ENCODE measurements around the gene OPRPN. TPM values are rescaled to one million over a fixed set of nuclear protein-coding genes. Genes with fewer than 3 reads are reported as not detected.

The OPRPN gene
- total RNA-seq, 1 experiment from 2014 or later, result not detected

DNA sequence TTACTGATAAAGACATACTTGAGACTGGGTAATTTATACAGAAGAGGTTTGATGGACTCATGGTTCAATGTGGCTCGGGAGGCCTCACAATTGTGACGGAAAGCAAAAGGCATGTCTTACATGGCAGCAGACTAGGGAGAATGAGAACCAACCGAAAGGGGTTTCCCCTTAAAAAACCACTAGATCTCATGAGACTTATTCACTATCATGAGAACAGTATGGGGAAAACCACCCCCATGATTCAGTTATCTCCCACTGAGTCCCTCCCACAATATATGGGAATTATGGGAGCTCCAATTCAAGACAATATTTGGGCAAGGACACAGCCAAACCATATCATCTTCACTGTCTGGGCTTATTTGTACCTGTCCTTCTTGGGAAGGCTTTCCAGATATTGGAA lies 51.5 kb downstream of the OPRPN start:
- ATAC-seq (no peak), DNase-seq (ENCODE audit: low spot score) (no peak)
- TF ChIP-seq, protein P1, sequence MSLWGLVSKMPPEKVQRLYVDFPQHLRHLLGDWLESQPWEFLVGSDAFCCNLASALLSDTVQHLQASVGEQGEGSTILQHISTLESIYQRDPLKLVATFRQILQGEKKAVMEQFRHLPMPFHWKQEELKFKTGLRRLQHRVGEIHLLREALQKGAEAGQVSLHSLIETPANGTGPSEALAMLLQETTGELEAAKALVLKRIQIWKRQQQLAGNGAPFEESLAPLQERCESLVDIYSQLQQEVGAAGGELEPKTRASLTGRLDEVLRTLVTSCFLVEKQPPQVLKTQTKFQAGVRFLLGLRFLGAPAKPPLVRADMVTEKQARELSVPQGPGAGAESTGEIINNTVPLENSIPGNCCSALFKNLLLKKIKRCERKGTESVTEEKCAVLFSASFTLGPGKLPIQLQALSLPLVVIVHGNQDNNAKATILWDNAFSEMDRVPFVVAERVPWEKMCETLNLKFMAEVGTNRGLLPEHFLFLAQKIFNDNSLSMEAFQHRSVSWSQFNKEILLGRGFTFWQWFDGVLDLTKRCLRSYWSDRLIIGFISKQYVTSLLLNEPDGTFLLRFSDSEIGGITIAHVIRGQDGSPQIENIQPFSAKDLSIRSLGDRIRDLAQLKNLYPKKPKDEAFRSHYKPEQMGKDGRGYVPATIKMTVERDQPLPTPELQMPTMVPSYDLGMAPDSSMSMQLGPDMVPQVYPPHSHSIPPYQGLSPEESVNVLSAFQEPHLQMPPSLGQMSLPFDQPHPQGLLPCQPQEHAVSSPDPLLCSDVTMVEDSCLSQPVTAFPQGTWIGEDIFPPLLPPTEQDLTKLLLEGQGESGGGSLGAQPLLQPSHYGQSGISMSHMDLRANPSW (CRISPR knock-in tag; conservative IDR thresholded peaks at IDR 0.05; ENCODE audit: low read depth), result no peak
- TF ChIP-seq PRRX2 (CRISPR knock-in tag; IDR thresholded peaks at IDR 0.05) (no peak), TEAD1 (CRISPR knock-in tag; IDR thresholded peaks at IDR 0.05) (no peak), RORB (CRISPR knock-in tag; IDR thresholded peaks at IDR 0.05) (no peak), MYBL2 (CRISPR knock-in tag; IDR thresholded peaks at IDR 0.05) (no peak), ZNF671 (CRISPR knock-in tag; IDR thresholded peaks at IDR 0.05) (no peak), FOXK1 (CRISPR knock-in tag; IDR thresholded peaks at IDR 0.05) (no peak), ZNF317 (CRISPR knock-in tag; IDR thresholded peaks at IDR 0.05; ENCODE audit: borderline replicate concordance, low read depth) (no peak), NR3C1 (CRISPR knock-in tag; conservative IDR thresholded peaks at IDR 0.05; ENCODE audit: low read depth) (no peak)
- TF ChIP-seq, protein P2, sequence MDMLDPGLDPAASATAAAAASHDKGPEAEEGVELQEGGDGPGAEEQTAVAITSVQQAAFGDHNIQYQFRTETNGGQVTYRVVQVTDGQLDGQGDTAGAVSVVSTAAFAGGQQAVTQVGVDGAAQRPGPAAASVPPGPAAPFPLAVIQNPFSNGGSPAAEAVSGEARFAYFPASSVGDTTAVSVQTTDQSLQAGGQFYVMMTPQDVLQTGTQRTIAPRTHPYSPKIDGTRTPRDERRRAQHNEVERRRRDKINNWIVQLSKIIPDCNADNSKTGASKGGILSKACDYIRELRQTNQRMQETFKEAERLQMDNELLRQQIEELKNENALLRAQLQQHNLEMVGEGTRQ (CRISPR knock-in tag; IDR thresholded peaks at IDR 0.05), result no peak
- TF ChIP-seq, protein P3, sequence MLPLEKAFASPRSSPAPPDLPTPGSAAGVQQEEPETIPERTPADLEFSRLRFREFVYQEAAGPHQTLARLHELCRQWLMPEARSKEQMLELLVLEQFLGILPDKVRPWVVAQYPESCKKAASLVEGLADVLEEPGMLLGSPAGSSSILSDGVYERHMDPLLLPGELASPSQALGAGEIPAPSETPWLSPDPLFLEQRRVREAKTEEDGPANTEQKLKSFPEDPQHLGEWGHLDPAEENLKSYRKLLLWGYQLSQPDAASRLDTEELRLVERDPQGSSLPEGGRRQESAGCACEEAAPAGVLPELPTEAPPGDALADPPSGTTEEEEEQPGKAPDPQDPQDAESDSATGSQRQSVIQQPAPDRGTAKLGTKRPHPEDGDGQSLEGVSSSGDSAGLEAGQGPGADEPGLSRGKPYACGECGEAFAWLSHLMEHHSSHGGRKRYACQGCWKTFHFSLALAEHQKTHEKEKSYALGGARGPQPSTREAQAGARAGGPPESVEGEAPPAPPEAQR (CRISPR knock-in tag; IDR thresholded peaks at IDR 0.05), result no peak
- TF ChIP-seq, protein P4, sequence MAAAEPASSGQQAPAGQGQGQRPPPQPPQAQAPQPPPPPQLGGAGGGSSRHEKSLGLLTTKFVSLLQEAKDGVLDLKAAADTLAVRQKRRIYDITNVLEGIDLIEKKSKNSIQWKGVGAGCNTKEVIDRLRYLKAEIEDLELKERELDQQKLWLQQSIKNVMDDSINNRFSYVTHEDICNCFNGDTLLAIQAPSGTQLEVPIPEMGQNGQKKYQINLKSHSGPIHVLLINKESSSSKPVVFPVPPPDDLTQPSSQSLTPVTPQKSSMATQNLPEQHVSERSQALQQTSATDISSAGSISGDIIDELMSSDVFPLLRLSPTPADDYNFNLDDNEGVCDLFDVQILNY (CRISPR knock-in tag; IDR thresholded peaks at IDR 0.05), result no peak
- TF ChIP-seq, protein P5, sequence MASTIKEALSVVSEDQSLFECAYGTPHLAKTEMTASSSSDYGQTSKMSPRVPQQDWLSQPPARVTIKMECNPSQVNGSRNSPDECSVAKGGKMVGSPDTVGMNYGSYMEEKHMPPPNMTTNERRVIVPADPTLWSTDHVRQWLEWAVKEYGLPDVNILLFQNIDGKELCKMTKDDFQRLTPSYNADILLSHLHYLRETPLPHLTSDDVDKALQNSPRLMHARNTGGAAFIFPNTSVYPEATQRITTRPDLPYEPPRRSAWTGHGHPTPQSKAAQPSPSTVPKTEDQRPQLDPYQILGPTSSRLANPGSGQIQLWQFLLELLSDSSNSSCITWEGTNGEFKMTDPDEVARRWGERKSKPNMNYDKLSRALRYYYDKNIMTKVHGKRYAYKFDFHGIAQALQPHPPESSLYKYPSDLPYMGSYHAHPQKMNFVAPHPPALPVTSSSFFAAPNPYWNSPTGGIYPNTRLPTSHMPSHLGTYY (CRISPR knock-in tag; IDR thresholded peaks at IDR 0.05), result no peak
- TF ChIP-seq, protein P6, sequence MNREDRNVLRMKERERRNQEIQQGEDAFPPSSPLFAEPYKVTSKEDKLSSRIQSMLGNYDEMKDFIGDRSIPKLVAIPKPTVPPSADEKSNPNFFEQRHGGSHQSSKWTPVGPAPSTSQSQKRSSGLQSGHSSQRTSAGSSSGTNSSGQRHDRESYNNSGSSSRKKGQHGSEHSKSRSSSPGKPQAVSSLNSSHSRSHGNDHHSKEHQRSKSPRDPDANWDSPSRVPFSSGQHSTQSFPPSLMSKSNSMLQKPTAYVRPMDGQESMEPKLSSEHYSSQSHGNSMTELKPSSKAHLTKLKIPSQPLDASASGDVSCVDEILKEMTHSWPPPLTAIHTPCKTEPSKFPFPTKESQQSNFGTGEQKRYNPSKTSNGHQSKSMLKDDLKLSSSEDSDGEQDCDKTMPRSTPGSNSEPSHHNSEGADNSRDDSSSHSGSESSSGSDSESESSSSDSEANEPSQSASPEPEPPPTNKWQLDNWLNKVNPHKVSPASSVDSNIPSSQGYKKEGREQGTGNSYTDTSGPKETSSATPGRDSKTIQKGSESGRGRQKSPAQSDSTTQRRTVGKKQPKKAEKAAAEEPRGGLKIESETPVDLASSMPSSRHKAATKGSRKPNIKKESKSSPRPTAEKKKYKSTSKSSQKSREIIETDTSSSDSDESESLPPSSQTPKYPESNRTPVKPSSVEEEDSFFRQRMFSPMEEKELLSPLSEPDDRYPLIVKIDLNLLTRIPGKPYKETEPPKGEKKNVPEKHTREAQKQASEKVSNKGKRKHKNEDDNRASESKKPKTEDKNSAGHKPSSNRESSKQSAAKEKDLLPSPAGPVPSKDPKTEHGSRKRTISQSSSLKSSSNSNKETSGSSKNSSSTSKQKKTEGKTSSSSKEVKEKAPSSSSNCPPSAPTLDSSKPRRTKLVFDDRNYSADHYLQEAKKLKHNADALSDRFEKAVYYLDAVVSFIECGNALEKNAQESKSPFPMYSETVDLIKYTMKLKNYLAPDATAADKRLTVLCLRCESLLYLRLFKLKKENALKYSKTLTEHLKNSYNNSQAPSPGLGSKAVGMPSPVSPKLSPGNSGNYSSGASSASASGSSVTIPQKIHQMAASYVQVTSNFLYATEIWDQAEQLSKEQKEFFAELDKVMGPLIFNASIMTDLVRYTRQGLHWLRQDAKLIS (CRISPR knock-in tag; IDR thresholded peaks at IDR 0.05; ENCODE audit: borderline replicate concordance), result no peak
- TF ChIP-seq, protein P7, sequence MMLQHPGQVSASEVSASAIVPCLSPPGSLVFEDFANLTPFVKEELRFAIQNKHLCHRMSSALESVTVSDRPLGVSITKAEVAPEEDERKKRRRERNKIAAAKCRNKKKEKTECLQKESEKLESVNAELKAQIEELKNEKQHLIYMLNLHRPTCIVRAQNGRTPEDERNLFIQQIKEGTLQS (CRISPR knock-in tag; conservative IDR thresholded peaks at IDR 0.05), result no peak
- TF ChIP-seq, protein P8, sequence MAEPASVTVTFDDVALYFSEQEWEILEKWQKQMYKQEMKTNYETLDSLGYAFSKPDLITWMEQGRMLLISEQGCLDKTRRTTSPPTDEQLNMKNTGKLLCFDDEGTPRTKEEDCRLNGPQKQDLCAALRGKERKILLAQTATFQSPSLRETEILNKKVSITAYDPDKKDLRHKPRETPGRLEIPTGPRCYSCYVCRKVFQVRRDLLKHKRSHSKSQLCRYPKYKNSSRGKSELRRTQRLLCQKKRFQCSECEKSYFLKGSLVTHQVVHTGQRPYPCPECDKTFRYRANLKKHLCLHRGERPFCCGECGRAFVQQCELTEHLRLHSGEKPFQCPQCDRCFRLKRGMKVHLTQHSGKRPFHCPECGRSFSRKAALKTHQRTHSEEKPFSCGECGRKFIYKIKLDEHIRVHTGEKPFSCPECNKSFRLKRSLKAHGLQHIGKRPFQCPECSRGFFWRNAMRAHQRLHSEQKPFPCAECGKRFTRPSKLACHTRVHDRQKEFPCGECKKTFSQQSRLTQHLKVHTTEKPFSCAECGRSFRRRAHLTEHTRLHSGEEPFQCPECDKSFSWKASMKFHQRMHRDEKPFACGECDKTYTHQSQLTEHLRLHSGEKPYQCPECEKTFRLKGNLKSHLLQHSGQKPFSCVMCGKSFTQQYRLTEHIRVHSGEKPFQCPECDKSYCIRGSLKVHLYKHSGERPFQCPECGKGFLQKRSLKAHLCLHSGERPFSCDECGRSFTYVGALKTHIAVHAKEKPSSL (CRISPR knock-in tag; conservative IDR thresholded peaks at IDR 0.05), result no peak
- CTCF ChIA-PET, result no interaction called here
- Mint-ChIP-seq H3K4me1 (no peaks in the 10 kb centered on the region), H3K27ac (no peak overlapping the region), H3K9me3 (peaks cover 18% of the 10 kb centered on the region), H3K27me3 (ENCODE audit: low read depth) (peaks cover 2% of the 10 kb centered on the region; the same call in 1 of the 2 replicates), H3K36me3 (no peaks in the 10 kb centered on the region), H3K4me3 (no peak overlapping the region)
- POLR2A ChIA-PET, result no interaction called here
